Liver (tissue), 9 donors: Measurements from ENCODE around the gene CPEB2. TPM values are rescaled to one million over a fixed set of nuclear protein-coding genes. Genes with fewer than 3 reads are reported as not detected.

ENCODE experiments used
- DNase-seq: peaks from one replicate; pipeline ENCODE4 v3.0.0-alpha.2; 2017; ENCODE audit warnings: low spot score
- H3K27ac ChIP-seq, 2 donors: one replicate each; pipeline ENCODE4 v1.7.0; 2013; ENCODE audit warnings: inconsistent platforms in 2 of 2, low read length in 2 of 2, control low read depth in 1 of 2, low read depth in 1 of 2, mild to moderate bottlenecking in 1 of 2
- H3K27me3 ChIP-seq, 4 donors: one replicate each; pipeline versions ENCODE4 v1.6.1 to v1.7.0; 2013; ENCODE audit warnings: low read length in 3 of 4, inconsistent platforms in 1 of 4, mild to moderate bottlenecking in 1 of 4, moderate library complexity in 1 of 4; ENCODE audit not compliant: control insufficient read depth in 4 of 4, insufficient read depth in 4 of 4
- H3K36me3 ChIP-seq, 4 donors: one replicate each; pipeline versions ENCODE4 v1.6.1 to v1.7.0; 2013; ENCODE audit warnings: low read length in 3 of 4, mild to moderate bottlenecking in 3 of 4, low read depth in 1 of 4, moderate library complexity in 1 of 4; ENCODE audit not compliant: control insufficient read depth in 4 of 4, insufficient read depth in 3 of 4
- H3K4me1 ChIP-seq, 4 donors: one replicate each; pipeline versions ENCODE4 v1.6.1 to v1.7.0; 2013; ENCODE audit warnings: low read length in 3 of 4, mild to moderate bottlenecking in 3 of 4, moderate library complexity in 1 of 4; ENCODE audit not compliant: control insufficient read depth in 4 of 4, insufficient read depth in 4 of 4
- H3K4me3 ChIP-seq, 3 donors: one replicate each; pipeline versions ENCODE4 v1.6.1 to v1.7.0; 2013; ENCODE audit warnings: low read length in 3 of 3, control low read depth in 1 of 3, low read depth in 1 of 3, mild to moderate bottlenecking in 1 of 3
- H3K9ac ChIP-seq, 2 donors: one replicate each; pipeline ENCODE4 v1.7.0; 2013; ENCODE audit warnings: low read length in 2 of 2, mild to moderate bottlenecking in 2 of 2, moderate library complexity in 2 of 2, control low read depth in 1 of 2, low read depth in 1 of 2
- H3K9me3 ChIP-seq, 4 donors: one replicate each; pipeline versions ENCODE4 v1.6.1 to v1.7.0; 2013; ENCODE audit warnings: low read length in 3 of 4; ENCODE audit not compliant: control insufficient read depth in 4 of 4
- EGR1 ChIP-seq, 2 donors: IDR thresholded peaks; 2 replicates each; pipeline ENCODE4 v1.6.1; 2016 to 2018; ENCODE audit warnings: antibody characterized with exemption in 2 of 2, low read depth in 2 of 2
- FOXA1 ChIP-seq: IDR thresholded peaks from 2 replicates; pipeline ENCODE4 v1.6.1; 2016; ENCODE audit warnings: antibody characterized with exemption
- FOXA2 ChIP-seq: IDR thresholded peaks from 2 replicates; pipeline ENCODE4 v1.6.1; 2016; ENCODE audit warnings: antibody characterized with exemption
- GABPA ChIP-seq, 2 donors: IDR thresholded peaks in 1 of 2; conservative IDR thresholded peaks in 1 of 2; 2 replicates each; pipeline ENCODE4 v1.6.1; 2016; ENCODE audit warnings: antibody characterized with exemption in 2 of 2, mild to moderate bottlenecking in 1 of 2, moderate library complexity in 1 of 2
- HNF4A ChIP-seq, 2 donors: conservative IDR thresholded peaks; 2 replicates each; pipeline ENCODE4 v1.6.1; 2016; ENCODE audit warnings: antibody characterized with exemption in 2 of 2, mild to moderate bottlenecking in 2 of 2
- HNF4G ChIP-seq: IDR thresholded peaks from 2 replicates; pipeline ENCODE4 v1.6.1; 2016; ENCODE audit warnings: antibody characterized with exemption
- JUND ChIP-seq, 2 donors: IDR thresholded peaks; 2 replicates each; pipeline ENCODE4 v1.6.1; 2016; ENCODE audit warnings: antibody characterized with exemption in 2 of 2
- NR2F2 ChIP-seq: IDR thresholded peaks from 2 replicates; pipeline ENCODE4 v1.6.1; 2016; ENCODE audit warnings: antibody characterized with exemption
- RAD21 ChIP-seq, 2 donors: IDR thresholded peaks; 2 replicates each; pipeline ENCODE4 v1.6.1; 2016; ENCODE audit warnings: antibody characterized with exemption in 2 of 2, mild to moderate bottlenecking in 2 of 2
- RXRA ChIP-seq, 2 donors: IDR thresholded peaks; 2 replicates each; pipeline ENCODE4 v1.6.1; 2017 to 2018; ENCODE audit warnings: antibody characterized with exemption in 2 of 2, mild to moderate bottlenecking in 1 of 2
- SP1 ChIP-seq: IDR thresholded peaks from 2 replicates; pipeline ENCODE4 v1.6.1; 2018; ENCODE audit warnings: antibody characterized with exemption, mild to moderate bottlenecking
- TAF1 ChIP-seq: conservative IDR thresholded peaks from 2 replicates; pipeline ENCODE4 v1.6.1; 2016; ENCODE audit warnings: antibody characterized with exemption, mild to moderate bottlenecking
- YY1 ChIP-seq: IDR thresholded peaks from 2 replicates; pipeline ENCODE4 v1.6.1; 2016; ENCODE audit warnings: antibody characterized with exemption, mild to moderate bottlenecking
- WGBS: extraction: QIAGEN DNeasy Blood & Tissue Kit; methylation state at CpG from one replicate; pipeline ENCODE4 v1.1.7; 2013; 5-methylcytosine and 5-hydroxymethylcytosine counted together
- polyA plus RNA-seq, 2 donors: library from polyadenylated mRNA; stranded (reverse) in 1 of 2; unstranded in 1 of 2; fragments of 200-250 nt in 1 of 2; fragments of >200 nt in 1 of 2; fragmentation: Nextera tagmentation in 1 of 2; extraction: Ambion mirVana in 1 of 2; gene quantifications; one replicate each; pipeline versions ENCODE4 v1.2.1 to v1.2.3, GENCODE V29; 2013 to 2015
- total RNA-seq, 2 donors: library from RNA; depleted of rRNA; stranded (reverse); fragments of >200 nt; gene quantifications; one replicate each; pipeline ENCODE4 v1.2.3, GENCODE V29; 2014
- TF ChIP-seq, protein P1 (sequence below): fragments of 150-350 bp; IDR thresholded peaks from 2 replicates; pipeline ENCODE4 v1.5.1; 2017; ENCODE audit warnings: improper control_type of control experiment, low read depth, low read length; ENCODE audit not compliant: missing input control
- TF ChIP-seq, protein P2 (sequence below): IDR thresholded peaks from 2 replicates; pipeline ENCODE4 v1.6.1; 2016; ENCODE audit warnings: antibody characterized with exemption
- TF ChIP-seq, protein P3 (sequence below): IDR thresholded peaks from 2 replicates; pipeline ENCODE4 v1.6.1; 2016; ENCODE audit warnings: antibody characterized with exemption
- TF ChIP-seq, protein P4 (sequence below): IDR thresholded peaks from 2 replicates; pipeline ENCODE4 v1.6.1; 2016; ENCODE audit warnings: antibody characterized with exemption, mild to moderate bottlenecking
- TF ChIP-seq, protein P5 (sequence below): IDR thresholded peaks from 2 replicates; pipeline ENCODE4 v1.6.1; 2016; ENCODE audit warnings: antibody characterized with exemption
- donor health status: healthy.
- donor health status: healthy.
- donor health status: healthy.
- donor health status: healthy.
- donor health status: healthy.

CPEB2 gene
- total and polyA plus RNA-seq, 4 donors, result 3.6 to 14.0 (median 4.6) TPM

DNA sequence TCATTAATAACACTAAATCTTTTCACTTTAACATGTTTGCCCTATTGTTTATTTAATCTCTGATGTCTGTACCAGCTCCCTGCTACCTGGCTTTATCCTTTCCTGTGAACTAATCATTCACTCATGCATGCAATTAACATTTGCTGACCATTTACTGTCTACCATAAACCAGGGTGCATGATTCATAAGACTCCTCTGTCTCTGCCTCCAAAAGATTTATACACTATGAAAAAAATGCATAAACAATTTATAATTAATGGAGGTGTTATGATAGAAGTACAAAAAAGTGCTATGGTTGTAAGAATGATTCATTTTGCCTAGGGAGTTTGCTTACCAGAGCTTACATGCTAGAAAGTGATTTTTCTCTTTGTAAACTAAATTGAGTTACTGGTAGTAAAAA, 24.5 kb upstream of the CPEB2 start:
- DNase-seq, result no peak
- TF ChIP-seq NR2F2 (no peak), FOXA2 (no peak), RAD21 (IDR thresholded peaks at IDR 0.05) (no peak), HNF4A (conservative IDR thresholded peaks at IDR 0.05) (no peak), RXRA (IDR thresholded peaks at IDR 0.05) (no peak), HNF4G (no peak), SP1 (no peak), FOXA1 (no peak), JUND (IDR thresholded peaks at IDR 0.05) (no peak), TAF1 (no peak)
- TF ChIP-seq, protein P1, sequence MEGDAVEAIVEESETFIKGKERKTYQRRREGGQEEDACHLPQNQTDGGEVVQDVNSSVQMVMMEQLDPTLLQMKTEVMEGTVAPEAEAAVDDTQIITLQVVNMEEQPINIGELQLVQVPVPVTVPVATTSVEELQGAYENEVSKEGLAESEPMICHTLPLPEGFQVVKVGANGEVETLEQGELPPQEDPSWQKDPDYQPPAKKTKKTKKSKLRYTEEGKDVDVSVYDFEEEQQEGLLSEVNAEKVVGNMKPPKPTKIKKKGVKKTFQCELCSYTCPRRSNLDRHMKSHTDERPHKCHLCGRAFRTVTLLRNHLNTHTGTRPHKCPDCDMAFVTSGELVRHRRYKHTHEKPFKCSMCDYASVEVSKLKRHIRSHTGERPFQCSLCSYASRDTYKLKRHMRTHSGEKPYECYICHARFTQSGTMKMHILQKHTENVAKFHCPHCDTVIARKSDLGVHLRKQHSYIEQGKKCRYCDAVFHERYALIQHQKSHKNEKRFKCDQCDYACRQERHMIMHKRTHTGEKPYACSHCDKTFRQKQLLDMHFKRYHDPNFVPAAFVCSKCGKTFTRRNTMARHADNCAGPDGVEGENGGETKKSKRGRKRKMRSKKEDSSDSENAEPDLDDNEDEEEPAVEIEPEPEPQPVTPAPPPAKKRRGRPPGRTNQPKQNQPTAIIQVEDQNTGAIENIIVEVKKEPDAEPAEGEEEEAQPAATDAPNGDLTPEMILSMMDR, result no peak
- TF ChIP-seq, protein P2, sequence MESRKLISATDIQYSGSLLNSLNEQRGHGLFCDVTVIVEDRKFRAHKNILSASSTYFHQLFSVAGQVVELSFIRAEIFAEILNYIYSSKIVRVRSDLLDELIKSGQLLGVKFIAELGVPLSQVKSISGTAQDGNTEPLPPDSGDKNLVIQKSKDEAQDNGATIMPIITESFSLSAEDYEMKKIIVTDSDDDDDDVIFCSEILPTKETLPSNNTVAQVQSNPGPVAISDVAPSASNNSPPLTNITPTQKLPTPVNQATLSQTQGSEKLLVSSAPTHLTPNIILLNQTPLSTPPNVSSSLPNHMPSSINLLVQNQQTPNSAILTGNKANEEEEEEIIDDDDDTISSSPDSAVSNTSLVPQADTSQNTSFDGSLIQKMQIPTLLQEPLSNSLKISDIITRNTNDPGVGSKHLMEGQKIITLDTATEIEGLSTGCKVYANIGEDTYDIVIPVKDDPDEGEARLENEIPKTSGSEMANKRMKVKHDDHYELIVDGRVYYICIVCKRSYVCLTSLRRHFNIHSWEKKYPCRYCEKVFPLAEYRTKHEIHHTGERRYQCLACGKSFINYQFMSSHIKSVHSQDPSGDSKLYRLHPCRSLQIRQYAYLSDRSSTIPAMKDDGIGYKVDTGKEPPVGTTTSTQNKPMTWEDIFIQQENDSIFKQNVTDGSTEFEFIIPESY, result no peak
- Histone ChIP-seq H3K9me3 (no peaks in the 10 kb centered on the region), H3K9ac (no peak overlapping the region), H3K4me3 (no peak overlapping the region), H3K27ac (no peak overlapping the region), H3K27me3 (no peaks in the 10 kb centered on the region), H3K4me1 (no peaks in the 10 kb centered on the region), H3K36me3 (no peaks in the 10 kb centered on the region)

DNA sequence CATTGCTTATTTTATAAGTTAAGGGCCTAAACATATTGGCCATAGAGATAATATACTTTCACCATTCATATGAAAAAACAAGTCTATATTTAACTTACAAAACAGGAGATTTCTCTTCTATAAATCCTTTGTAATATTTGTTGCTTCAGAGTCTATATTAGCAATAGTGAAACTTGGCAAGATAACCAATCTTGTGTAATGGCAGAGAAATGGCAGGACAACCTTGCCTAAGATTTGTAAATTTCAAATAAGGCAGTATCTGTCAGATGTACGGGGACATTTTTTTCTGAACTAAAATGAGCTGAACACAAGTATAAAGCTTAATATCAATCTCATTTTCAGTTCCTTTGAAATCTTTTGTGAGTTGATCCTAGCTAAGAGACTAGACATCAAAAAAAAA, 17.8 kb upstream of the CPEB2 start:
- Histone ChIP-seq H3K27me3 (no peaks in the 10 kb centered on the region), H3K36me3 (no peaks in the 10 kb centered on the region), H3K9ac (no peak overlapping the region), H3K9me3 (no peaks in the 10 kb centered on the region), H3K27ac (peak overlapping the region; percentile 64 to 74), H3K4me1 (peaks cover 0 to 27% (median 14%) of the 10 kb centered on the region in 4 donors), H3K4me3 (no peak overlapping the region)
- WGBS, result 33% methylated on average over 1 of the region's 1 CpG
- no peak for DNase-seq
- TF ChIP-seq RAD21 (IDR thresholded peaks at IDR 0.05), result peak; percentile 21 to 25
- peak in 1 of 2 donors; percentile 11 for TF ChIP-seq EGR1 (IDR thresholded peaks at IDR 0.05; ENCODE audit: low read depth in 2 of 2)
- TF ChIP-seq FOXA1, result no peak
- TF ChIP-seq HNF4G, result no peak
- peak in 1 of 2 donors; percentile 58 for TF ChIP-seq RXRA (IDR thresholded peaks at IDR 0.05)
- TF ChIP-seq, protein P2, result no peak
- no peak for TF ChIP-seq TAF1
- no peak for TF ChIP-seq NR2F2
- TF ChIP-seq GABPA (IDR thresholded peaks at IDR 0.05 in 1 of 2, conservative IDR thresholded peaks at IDR 0.05 in 1 of 2), result no peak
- TF ChIP-seq, protein P3, sequence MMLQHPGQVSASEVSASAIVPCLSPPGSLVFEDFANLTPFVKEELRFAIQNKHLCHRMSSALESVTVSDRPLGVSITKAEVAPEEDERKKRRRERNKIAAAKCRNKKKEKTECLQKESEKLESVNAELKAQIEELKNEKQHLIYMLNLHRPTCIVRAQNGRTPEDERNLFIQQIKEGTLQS, result no peak
- peak; percentile 45 for TF ChIP-seq SP1
- peak; percentile 61 to 65 for TF ChIP-seq HNF4A (conservative IDR thresholded peaks at IDR 0.05)
- TF ChIP-seq, protein P4, sequence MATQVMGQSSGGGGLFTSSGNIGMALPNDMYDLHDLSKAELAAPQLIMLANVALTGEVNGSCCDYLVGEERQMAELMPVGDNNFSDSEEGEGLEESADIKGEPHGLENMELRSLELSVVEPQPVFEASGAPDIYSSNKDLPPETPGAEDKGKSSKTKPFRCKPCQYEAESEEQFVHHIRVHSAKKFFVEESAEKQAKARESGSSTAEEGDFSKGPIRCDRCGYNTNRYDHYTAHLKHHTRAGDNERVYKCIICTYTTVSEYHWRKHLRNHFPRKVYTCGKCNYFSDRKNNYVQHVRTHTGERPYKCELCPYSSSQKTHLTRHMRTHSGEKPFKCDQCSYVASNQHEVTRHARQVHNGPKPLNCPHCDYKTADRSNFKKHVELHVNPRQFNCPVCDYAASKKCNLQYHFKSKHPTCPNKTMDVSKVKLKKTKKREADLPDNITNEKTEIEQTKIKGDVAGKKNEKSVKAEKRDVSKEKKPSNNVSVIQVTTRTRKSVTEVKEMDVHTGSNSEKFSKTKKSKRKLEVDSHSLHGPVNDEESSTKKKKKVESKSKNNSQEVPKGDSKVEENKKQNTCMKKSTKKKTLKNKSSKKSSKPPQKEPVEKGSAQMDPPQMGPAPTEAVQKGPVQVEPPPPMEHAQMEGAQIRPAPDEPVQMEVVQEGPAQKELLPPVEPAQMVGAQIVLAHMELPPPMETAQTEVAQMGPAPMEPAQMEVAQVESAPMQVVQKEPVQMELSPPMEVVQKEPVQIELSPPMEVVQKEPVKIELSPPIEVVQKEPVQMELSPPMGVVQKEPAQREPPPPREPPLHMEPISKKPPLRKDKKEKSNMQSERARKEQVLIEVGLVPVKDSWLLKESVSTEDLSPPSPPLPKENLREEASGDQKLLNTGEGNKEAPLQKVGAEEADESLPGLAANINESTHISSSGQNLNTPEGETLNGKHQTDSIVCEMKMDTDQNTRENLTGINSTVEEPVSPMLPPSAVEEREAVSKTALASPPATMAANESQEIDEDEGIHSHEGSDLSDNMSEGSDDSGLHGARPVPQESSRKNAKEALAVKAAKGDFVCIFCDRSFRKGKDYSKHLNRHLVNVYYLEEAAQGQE, result no peak
- TF ChIP-seq, protein P5, sequence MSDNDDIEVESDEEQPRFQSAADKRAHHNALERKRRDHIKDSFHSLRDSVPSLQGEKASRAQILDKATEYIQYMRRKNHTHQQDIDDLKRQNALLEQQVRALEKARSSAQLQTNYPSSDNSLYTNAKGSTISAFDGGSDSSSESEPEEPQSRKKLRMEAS, result no peak
- TF ChIP-seq FOXA2, result no peak
- TF ChIP-seq, protein P1, result no peak
- TF ChIP-seq JUND (IDR thresholded peaks at IDR 0.05), result peak; percentile 17 to 29
- TF ChIP-seq YY1, result peak; percentile 95
